ENCODE measurements around the gene SLC6A1. TPM values are rescaled to one million over a fixed set of nuclear protein-coding genes. Genes with fewer than 3 reads are reported as not detected.

SLC6A1 gene
- polyA plus RNA-seq, 1 donor: 2.4 TPM

Other genes with a start within 250 kb of the SLC6A1 start
- gene SLC6A11, start 176.5 kb upstream of the SLC6A1 start, polyA plus RNA-seq (ENCODE audit: insufficient read length): 0.10 TPM
- gene HRH1, start 161.7 kb downstream of the SLC6A1 start, polyA plus RNA-seq (ENCODE audit: insufficient read length): 3.0 TPM

Measured in forelimb muscle (tissue), 1 donor.